KOPT-K1 (cell line): ENCODE data around the gene SGCE.

Source experiments
- H3K27ac ChIP-seq: fragments of 200-600 bp; sonication (generic); 2 replicates; pipeline ENCODE4 v1.5.1; 2016; ENCODE audit warnings: antibody characterized with exemption, mild to moderate bottlenecking, low read depth, low read length; ENCODE audit not compliant: poor library complexity, severe bottlenecking
- H3K36me3 ChIP-seq: fragments of 200-600 bp; sonication (generic); 2 replicates; pipeline ENCODE4 v1.5.1; 2017; ENCODE audit warnings: antibody characterized with exemption, mild to moderate bottlenecking, low read length, moderate library complexity; ENCODE audit not compliant: insufficient read depth
- H3K9me3 ChIP-seq: fragments of 200-600 bp; sonication (generic); 2 replicates; pipeline ENCODE4 v1.5.1; 2017; ENCODE audit warnings: antibody characterized with exemption, low read length, mild to moderate bottlenecking; ENCODE audit not compliant: insufficient read depth, poor library complexity, severe bottlenecking

SGCE gene

GRCh38 chr7:94648731-94649130 lies 7.2 kb downstream of the SGCE start:
- H3K36me3 ChIP-seq, result no peaks in the 10 kb centered on the region
- H3K9me3 ChIP-seq, result no peaks in the 10 kb centered on the region
- no peak overlapping the region for H3K27ac ChIP-seq

DNA sequence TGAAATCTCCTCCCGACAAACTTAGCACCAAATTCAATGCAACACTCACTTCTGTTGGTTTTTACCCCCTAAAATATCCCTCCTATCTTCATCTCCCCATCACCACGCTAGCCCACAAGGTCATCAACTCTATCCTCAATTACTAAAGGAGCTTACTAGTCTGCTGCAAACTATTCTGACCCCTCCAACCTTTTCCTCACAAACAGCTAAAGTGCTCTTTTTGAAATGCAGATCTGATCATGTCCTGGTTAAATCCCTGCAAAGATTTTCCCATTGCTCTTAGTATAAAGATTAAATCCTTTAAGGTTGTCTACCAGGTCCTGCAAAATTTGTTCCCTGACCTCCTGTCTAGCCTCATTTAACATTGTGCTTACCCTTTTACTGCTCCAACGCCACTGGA lies 8.6 kb downstream of the SGCE start:
- Histone ChIP-seq H3K9me3 (no peaks in the 10 kb centered on the region), H3K27ac (no peak overlapping the region)

GRCh38 chr7:94643771-94644545 lies 12.0 kb downstream of the SGCE start:
- no peak overlapping the region for H3K27ac ChIP-seq
- H3K36me3 ChIP-seq, result no peaks in the 10 kb centered on the region
- no peaks in the 10 kb centered on the region for H3K9me3 ChIP-seq

More for the DNA sequence above, 8.6 kb downstream of the SGCE start:
- H3K36me3 ChIP-seq, result no peaks in the 10 kb centered on the region

DNA sequence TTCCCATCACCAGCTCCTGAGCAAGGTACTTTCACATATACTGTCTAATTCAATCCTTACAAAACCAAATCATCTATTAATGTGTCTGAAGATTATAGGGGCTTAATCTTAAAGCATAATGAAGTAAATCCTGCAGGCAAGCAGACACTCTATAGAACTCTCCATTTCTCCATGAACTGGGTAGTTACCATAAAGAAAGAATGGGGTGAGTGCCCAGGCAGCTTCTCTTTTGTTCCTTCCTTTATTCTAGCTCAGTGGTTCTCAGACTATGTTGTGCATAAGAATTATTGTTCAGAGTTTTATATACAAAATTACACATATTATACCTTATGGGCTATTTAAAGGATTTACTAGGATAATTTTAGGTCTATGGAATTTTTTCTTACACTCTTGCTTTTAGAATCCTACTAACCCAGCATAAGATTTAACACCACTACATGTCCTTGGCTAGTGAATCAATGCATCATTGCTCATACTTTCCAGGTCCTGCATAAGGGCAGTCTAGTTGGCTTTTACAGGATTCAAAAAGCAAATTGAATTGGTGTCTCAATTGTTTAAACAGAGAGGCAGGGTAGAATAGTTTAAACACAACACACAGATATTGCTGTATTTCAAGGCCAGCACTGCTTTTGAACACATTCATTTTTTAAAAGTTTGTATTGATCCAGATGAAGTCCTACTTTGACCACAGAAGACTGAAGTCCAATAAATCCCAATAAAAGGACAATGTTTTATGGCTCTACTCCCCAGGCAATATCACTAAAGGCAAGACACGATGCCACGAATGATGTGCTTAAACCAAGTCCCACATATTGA lies 12.9 kb downstream of the SGCE start:
- no peaks in the 10 kb centered on the region for H3K9me3 ChIP-seq

GRCh38 chr7:94639384-94639783 lies 16.5 kb downstream of the SGCE start:
- no peaks in the 10 kb centered on the region for H3K36me3 ChIP-seq
- no peak overlapping the region for H3K27ac ChIP-seq
- no peaks in the 10 kb centered on the region for H3K9me3 ChIP-seq

More for the DNA sequence above, 12.9 kb downstream of the SGCE start:
- no peaks in the 10 kb centered on the region for H3K36me3 ChIP-seq
- no peak overlapping the region for H3K27ac ChIP-seq

GRCh38 chr7:94635687-94636086 lies 20.2 kb downstream of the SGCE start:
- Histone ChIP-seq H3K9me3 (no peaks in the 10 kb centered on the region), H3K36me3 (no peaks in the 10 kb centered on the region)

DNA sequence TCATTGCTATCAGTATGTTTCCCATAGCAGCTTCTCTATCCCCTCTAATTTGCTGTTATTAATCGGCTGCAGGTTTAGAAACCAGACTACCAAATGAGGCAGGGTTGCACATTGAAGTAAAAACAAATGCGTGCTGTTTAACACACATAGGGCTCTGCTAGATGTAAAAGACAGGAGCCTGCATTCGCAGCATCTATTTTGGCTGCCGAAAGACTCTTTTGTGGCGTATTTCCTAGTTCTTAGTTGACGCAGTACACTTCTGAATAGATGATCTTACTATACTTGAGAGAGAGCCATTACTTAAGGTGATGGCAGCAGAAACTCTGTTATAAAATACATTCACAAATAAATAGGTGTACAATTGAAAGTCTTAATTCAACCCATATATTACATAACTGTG lies 21.4 kb downstream of the SGCE start:
- Histone ChIP-seq H3K27ac (no peak overlapping the region), H3K9me3 (no peaks in the 10 kb centered on the region), H3K36me3 (no peaks in the 10 kb centered on the region)

More at GRCh38 chr7:94635687-94636086, 20.2 kb downstream of the SGCE start:
- no peak overlapping the region for H3K27ac ChIP-seq

DNA sequence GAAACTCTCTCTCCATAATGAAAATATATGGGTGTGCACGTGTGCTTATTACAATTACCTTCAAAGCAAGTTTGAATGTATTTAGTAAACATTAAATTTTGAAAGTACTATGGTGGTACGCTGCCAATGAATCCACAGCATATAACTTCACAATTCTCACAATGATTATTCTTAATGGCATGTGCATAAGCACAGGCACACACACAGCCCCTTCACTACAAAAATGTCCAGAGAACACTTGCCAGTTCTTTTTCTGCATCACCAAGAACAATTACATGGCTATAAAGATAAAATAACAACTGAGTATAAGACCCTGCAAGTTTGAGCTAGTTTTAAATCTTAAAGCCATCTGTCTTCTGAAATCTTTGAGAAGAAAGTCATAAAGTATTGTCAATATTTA lies 22.2 kb downstream of the SGCE start:
- Histone ChIP-seq H3K36me3 (no peaks in the 10 kb centered on the region), H3K27ac (no peak overlapping the region), H3K9me3 (no peaks in the 10 kb centered on the region)

DNA sequence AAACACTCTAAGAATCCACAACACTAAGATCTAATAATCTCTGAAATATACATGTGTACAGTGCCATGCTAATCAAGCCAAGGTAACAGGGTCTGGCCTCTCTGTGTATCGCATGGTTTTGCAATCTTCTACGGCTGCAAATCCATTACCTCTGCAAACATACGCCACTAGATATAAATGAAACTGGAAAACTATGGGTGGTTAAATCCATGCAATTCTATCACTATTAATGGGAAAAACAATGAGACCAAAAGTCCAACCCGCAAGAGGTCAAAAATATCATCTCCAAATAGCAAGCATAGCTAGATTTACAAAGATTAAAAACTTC lies 23.0 kb downstream of the SGCE start:
- Histone ChIP-seq H3K36me3 (no peaks in the 10 kb centered on the region), H3K27ac (no peak overlapping the region), H3K9me3 (no peaks in the 10 kb centered on the region)

DNA sequence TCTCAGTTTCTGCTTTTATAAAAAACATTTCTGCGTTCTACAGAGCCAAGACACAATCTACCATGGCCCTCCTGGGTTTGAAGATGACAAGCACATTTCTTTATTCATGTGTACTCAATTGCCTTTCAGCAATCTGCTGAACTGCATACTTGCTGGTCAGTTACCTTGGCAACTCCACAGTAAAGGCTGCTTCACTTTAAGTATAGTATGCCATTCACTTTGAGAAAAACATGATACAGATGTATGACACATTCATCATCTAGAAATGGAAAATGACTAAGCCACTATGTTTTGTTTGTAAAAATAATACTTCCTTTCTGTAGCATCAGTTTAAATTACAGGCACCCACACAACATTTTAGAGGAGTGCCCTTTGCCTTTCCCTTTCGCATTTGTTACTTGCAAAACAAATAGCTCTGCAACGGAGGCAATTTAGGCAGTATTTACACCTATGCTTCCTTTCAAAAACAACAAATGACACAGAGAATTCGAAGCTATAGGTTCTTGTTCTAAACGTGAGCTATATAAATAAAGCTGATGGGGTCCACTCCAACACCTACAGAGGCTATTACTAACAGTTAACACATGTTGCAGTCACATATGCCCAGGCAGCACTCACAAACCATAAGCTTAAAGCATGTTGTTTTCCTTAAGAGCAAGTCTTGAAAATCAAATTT lies 23.5 kb downstream of the SGCE start:
- Histone ChIP-seq H3K36me3 (no peaks in the 10 kb centered on the region), H3K9me3 (no peaks in the 10 kb centered on the region), H3K27ac (no peak overlapping the region)

DNA sequence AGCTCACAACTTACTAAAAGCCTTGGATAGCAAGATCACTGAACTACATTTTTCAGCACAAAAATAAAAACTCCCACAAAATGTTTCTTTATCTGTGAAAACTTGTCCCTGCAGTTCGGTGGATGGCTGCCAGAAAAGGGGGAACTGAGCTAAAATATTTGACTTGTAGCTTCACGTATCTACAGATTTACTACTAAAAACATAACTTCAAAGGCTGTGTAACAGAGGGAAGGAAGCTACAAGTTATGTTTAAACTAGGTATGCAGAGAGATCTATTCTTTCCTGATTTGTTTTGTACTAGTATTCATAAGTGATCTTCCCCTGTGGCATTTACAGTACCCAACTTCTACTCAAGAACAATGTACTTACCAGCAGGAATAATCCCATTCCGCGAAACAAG lies 25.1 kb downstream of the SGCE start:
- no peak overlapping the region for H3K27ac ChIP-seq
- no peaks in the 10 kb centered on the region for H3K9me3 ChIP-seq
- no peaks in the 10 kb centered on the region for H3K36me3 ChIP-seq

- no peaks in the 10 kb centered on the region for H3K36me3 ChIP-seq
- H3K9me3 ChIP-seq, result no peaks in the 10 kb centered on the region
- H3K27ac ChIP-seq, result no peak overlapping the region
These were observed 32.1 kb downstream of the SGCE start for GRCh38 chr7:94623820-94624219.

DNA sequence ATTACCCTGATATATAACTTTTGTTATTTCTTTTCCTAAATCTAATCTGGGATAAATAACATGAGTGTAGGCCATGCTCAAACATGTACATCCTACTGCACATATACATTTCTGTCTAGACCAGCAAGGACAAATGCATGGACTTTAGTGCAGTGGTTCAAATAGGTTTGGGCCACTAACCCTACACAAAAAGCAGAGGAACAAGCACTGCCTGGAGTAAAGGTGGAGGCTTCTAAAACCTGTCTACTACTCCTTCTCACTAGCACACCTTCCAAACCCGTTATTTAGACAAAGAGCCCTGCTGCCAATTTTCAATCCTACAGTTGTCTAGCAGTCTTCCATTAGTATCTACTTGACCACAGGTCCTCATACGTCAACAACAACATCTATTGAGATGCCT lies 34.8 kb downstream of the SGCE start:
- Histone ChIP-seq H3K9me3 (no peaks in the 10 kb centered on the region), H3K27ac (no peak overlapping the region), H3K36me3 (no peaks in the 10 kb centered on the region)

DNA sequence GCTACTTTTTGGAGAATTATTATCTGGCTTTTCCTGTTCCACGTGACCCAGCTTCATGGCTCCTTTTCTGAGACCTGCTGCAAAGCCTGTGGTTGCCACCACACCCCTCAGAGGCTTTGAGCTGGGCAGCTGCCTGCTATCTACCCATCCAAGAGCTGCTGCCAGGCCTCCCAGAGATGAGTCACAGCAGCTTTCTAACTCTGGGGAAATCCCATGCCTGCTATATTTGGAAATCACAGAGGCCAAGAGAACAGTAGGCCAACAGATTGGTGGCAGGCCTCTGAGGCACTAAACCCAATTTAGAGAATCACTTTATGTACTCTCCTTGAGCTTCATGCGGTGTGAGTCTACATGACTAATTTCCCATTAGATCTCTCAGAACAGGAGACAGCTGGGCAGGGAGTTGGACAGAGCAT lies 35.2 kb downstream of the SGCE start:
- H3K36me3 ChIP-seq, result no peaks in the 10 kb centered on the region
- no peaks in the 10 kb centered on the region for H3K9me3 ChIP-seq
- H3K27ac ChIP-seq, result no peak overlapping the region

- Histone ChIP-seq H3K27ac (no peak overlapping the region), H3K9me3 (no peaks in the 10 kb centered on the region), H3K36me3 (no peaks in the 10 kb centered on the region)
These were observed 37.8 kb downstream of the SGCE start for GRCh38 chr7:94618126-94618525.
